Neural cell (in vitro differentiated cells): Measurements from ENCODE around the gene OR2T11.

Experiments used
- CTCF ChIP-seq: fragments of 450-650 bp; IDR thresholded peaks from 2 replicates; pipeline ENCODE4 v1.5.1; 2014; ENCODE audit warnings: antibody characterized with exemption, mild to moderate bottlenecking, moderate library complexity; ENCODE audit not compliant: poor library complexity, severe bottlenecking
- EP300 ChIP-seq: fragments of 450-650 bp; conservative IDR thresholded peaks from 2 replicates; pipeline ENCODE4 v1.6.1; 2014; ENCODE audit warnings: antibody characterized with exemption, mild to moderate bottlenecking, moderate library complexity; ENCODE audit not compliant: poor library complexity, severe bottlenecking
- EZH2 ChIP-seq: fragments of 200-600, 300-800 bp; shearing (Covaris generic), sonication (generic); IDR thresholded peaks from 2 replicates; pipeline ENCODE4 v1.6.1; 2014; ENCODE audit warnings: antibody characterized with exemption, low read length, borderline replicate concordance, mild to moderate bottlenecking; ENCODE audit not compliant: insufficient read depth, poor library complexity, severe bottlenecking
- MXI1 ChIP-seq: fragments of 450-650 bp; conservative IDR thresholded peaks from 2 replicates; pipeline ENCODE4 v1.6.1; 2014; ENCODE audit warnings: antibody characterized with exemption, mild to moderate bottlenecking; ENCODE audit not compliant: poor library complexity, severe bottlenecking
- POLR2AphosphoS5 ChIP-seq: IDR thresholded peaks from 2 replicates; pipeline ENCODE4 v1.6.1; 2012
- RAD21 ChIP-seq: fragments of 450-650 bp; conservative IDR thresholded peaks from 2 replicates; pipeline ENCODE4 v1.6.1; 2014; ENCODE audit warnings: antibody characterized with exemption, mild to moderate bottlenecking, moderate library complexity
- REST ChIP-seq: IDR thresholded peaks from 2 replicates; pipeline ENCODE4 v1.6.1; 2012; ENCODE audit warnings: borderline replicate concordance
- SMC3 ChIP-seq: fragments of 450-650 bp; conservative IDR thresholded peaks from 2 replicates; pipeline ENCODE4 v1.6.1; 2014; ENCODE audit warnings: antibody characterized with exemption, mild to moderate bottlenecking, moderate library complexity; ENCODE audit not compliant: poor library complexity
- TAF1 ChIP-seq: IDR thresholded peaks from 2 replicates; pipeline ENCODE4 v1.6.1; 2012; ENCODE audit warnings: low read depth

GRCh38 chr1:248611883-248612414 is 22.9 kb downstream of the OR2T11 start:
- no peak for TF ChIP-seq EP300
- no peak for TF ChIP-seq CTCF
- TF ChIP-seq EZH2, result no peak
- TF ChIP-seq POLR2AphosphoS5, result no peak
- no peak for TF ChIP-seq TAF1
- no peak for TF ChIP-seq RAD21
- TF ChIP-seq REST, result no peak
- TF ChIP-seq SMC3, result no peak
- no peak for TF ChIP-seq MXI1
